ENCODE measurements around the gene PTGDR.

GRCh38 chr14:52244997-52245396, 22.5 kb upstream of the PTGDR start:
- TF ChIP-seq EZH2 (IDR thresholded peaks at IDR 0.05; ENCODE audit: low read depth) (no peak), CTCF (conservative IDR thresholded peaks at IDR 0.05) (no peak)

All from PC-9 (cell line).